Lung (tissue), 12 donors: Measurements from ENCODE around the gene CCDC92. TPM values are rescaled to one million over a fixed set of nuclear protein-coding genes. Genes with fewer than 3 reads are reported as not detected.

Experiments used
- ATAC-seq: fragments of 200-7000 bp; cut with Tn5 transposase; one replicate; pipeline ENCODE4 v1.9.1; 2020; ENCODE audit warnings: moderate number of reproducible peaks; ENCODE audit not compliant: insufficient read depth, low FRiP score
- DNase-seq, 3 donors: peaks; one replicate each; pipeline ENCODE4 v3.0.0-alpha.2; 2013 to 2017
- H3K27ac ChIP-seq, 2 donors: one replicate each; pipeline ENCODE4 v1.5.1; 2013; ENCODE audit warnings: mild to moderate bottlenecking in 2 of 2, moderate library complexity in 2 of 2, control low read depth in 1 of 2, inconsistent platforms in 1 of 2, low read depth in 1 of 2, low read length in 1 of 2
- H3K27me3 ChIP-seq, 3 donors: one replicate each; pipeline ENCODE4 v1.5.1; 2013; ENCODE audit warnings: low read length in 2 of 3; ENCODE audit not compliant: control insufficient read depth in 3 of 3, insufficient read depth in 3 of 3
- H3K36me3 ChIP-seq, 4 donors: one replicate each; pipeline ENCODE4 v1.5.1; 2013; ENCODE audit warnings: low read length in 4 of 4, mild to moderate bottlenecking in 1 of 4, moderate library complexity in 1 of 4; ENCODE audit not compliant: control insufficient read depth in 4 of 4, insufficient read depth in 4 of 4
- H3K4me1 ChIP-seq, 5 donors: one replicate each; pipeline ENCODE4 v1.5.1; 2013; ENCODE audit warnings: low read length in 5 of 5, mild to moderate bottlenecking in 2 of 5, moderate library complexity in 1 of 5; ENCODE audit not compliant: control insufficient read depth in 5 of 5, insufficient read depth in 5 of 5
- H3K4me3 ChIP-seq: one replicate; pipeline ENCODE4 v1.5.1; 2013; ENCODE audit warnings: mild to moderate bottlenecking, control low read depth, moderate library complexity
- H3K9ac ChIP-seq, 2 donors: one replicate each; pipeline ENCODE4 v1.5.1; 2013; ENCODE audit warnings: low read length in 2 of 2, control low read depth in 1 of 2; ENCODE audit not compliant: insufficient read depth in 1 of 2
- H3K9me3 ChIP-seq, 4 donors: one replicate each; pipeline ENCODE4 v1.5.1; 2013; ENCODE audit warnings: low read length in 3 of 4, mild to moderate bottlenecking in 1 of 4, moderate library complexity in 1 of 4; ENCODE audit not compliant: control insufficient read depth in 4 of 4, insufficient read depth in 3 of 4
- WGBS, 2 donors: extraction: QIAGEN DNeasy Blood & Tissue Kit; methylation state at CpG; one replicate each; pipeline ENCODE4 v1.1.7; 2013; 5-methylcytosine and 5-hydroxymethylcytosine counted together
- polyA plus RNA-seq, 2 donors: library from polyadenylated mRNA; stranded (reverse); fragments of 200-250 nt; gene quantifications; one replicate each; pipeline ENCODE4 v1.2.1, GENCODE V29; 2013
- total RNA-seq, 2 donors: library from RNA; depleted of rRNA in 1 of 2; stranded (reverse); fragments of >200 nt in 1 of 2; gene quantifications; one replicate each; pipeline ENCODE4 v1.2.1, GENCODE V29; 2014 to 2021
- TF ChIP-seq, protein P1 (sequence below): IDR thresholded peaks from 2 replicates; pipeline ENCODE4 v1.5.1; 2012; ENCODE audit warnings: mild to moderate bottlenecking; ENCODE audit errors: control extremely low read depth, extremely low read depth
- donor health status: control.
- donor health status: control.
- donor health status: Bipolar disorder and iron deficiency.
- donor health status: healthy.
- donor health status: DM: yes; HTN: yes; CAD: no.

Gene CCDC92
- total and polyA plus RNA-seq, 4 donors = 17.7 to 55.5 (median 34.8) TPM

DNA sequence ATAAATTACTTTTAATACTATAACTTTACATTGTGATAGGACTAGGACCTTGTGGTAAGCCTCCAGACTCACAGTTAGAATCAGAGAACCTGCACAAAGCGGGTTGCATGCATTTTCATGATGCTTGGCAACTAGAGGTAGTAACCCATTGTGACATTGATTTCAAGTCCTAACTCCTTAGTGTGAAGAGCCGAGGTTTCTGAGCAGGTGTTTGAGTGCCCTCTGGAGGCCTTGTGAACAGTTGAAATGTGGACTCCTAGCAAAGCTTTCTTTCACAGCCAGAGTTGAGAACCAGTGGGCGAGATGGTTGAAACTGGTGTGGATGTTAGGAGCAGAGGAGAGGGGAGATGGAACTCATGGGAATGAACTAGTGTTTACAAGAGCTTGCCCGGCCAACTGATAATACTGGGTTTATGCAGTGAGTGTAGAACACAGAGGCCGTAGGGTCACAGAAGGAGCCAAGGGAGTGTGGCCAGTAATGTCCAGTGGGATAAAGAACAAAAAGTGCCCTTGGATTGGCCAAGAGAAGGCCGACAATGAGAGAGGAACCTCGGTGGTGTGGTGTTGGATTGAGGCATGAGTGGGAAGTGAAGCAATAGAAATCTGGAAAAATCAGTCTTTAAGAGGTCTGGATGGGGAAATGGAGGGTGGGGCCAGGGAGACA lies 11.3 kb upstream of the CCDC92 start:
- H3K27ac ChIP-seq = no peak overlapping the region
- H3K4me3 ChIP-seq = no peak overlapping the region
- H3K4me1 ChIP-seq = peaks cover 3 to 18% (median 12%) of the 10 kb centered on the region in 5 donors
- 45 to 51% methylated on average over 7 of the region's 7 CpGs for WGBS, 2 donors
- ATAC-seq (no peak), DNase-seq (peak; percentile 39 to 80 (median 78))
- H3K27me3 ChIP-seq = no peaks in the 10 kb centered on the region
- TF ChIP-seq, protein P1, sequence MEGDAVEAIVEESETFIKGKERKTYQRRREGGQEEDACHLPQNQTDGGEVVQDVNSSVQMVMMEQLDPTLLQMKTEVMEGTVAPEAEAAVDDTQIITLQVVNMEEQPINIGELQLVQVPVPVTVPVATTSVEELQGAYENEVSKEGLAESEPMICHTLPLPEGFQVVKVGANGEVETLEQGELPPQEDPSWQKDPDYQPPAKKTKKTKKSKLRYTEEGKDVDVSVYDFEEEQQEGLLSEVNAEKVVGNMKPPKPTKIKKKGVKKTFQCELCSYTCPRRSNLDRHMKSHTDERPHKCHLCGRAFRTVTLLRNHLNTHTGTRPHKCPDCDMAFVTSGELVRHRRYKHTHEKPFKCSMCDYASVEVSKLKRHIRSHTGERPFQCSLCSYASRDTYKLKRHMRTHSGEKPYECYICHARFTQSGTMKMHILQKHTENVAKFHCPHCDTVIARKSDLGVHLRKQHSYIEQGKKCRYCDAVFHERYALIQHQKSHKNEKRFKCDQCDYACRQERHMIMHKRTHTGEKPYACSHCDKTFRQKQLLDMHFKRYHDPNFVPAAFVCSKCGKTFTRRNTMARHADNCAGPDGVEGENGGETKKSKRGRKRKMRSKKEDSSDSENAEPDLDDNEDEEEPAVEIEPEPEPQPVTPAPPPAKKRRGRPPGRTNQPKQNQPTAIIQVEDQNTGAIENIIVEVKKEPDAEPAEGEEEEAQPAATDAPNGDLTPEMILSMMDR = peak; percentile 53
- H3K9ac ChIP-seq = no peak overlapping the region
- peaks cover 4 to 15% (median 8%) of the 10 kb centered on the region in 4 donors for H3K36me3 ChIP-seq
- H3K9me3 ChIP-seq = no peaks in the 10 kb centered on the region

DNA sequence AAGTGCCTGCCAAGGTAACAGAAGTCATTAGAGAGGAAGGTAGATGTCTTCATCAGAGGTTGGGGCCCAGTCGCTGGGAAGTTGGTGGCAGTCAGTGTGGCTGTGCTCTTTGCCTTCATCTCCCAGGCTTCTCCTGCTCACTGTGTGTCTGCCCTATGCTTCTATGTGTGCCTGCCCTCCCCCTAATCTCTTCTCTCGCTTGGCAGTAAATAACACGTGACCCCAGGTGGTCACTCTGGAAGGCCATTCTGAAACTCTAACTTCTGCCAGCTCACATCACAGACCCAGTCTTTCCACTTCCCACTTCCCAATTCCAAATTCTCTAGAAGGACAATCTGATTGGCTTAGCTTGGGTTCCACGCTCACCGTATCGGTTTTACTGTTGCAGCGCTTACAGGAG lies 9.6 kb upstream of the CCDC92 start:
- H3K9ac ChIP-seq = no peak overlapping the region
- peaks cover 0 to 6% (median 3%) of the 10 kb centered on the region in 4 donors for H3K36me3 ChIP-seq
- WGBS, 2 donors = 90 to 94% methylated on average over 7 of the region's 7 CpGs
- H3K27ac ChIP-seq = no peak overlapping the region
- H3K27me3 ChIP-seq = no peaks in the 10 kb centered on the region
- peaks cover 2 to 17% (median 12%) of the 10 kb centered on the region in 5 donors for H3K4me1 ChIP-seq
- no peak overlapping the region for H3K4me3 ChIP-seq
- TF ChIP-seq, protein P1 = no peak
- ATAC-seq = no peak
- DNase-seq = no peak
- no peaks in the 10 kb centered on the region for H3K9me3 ChIP-seq

DNA sequence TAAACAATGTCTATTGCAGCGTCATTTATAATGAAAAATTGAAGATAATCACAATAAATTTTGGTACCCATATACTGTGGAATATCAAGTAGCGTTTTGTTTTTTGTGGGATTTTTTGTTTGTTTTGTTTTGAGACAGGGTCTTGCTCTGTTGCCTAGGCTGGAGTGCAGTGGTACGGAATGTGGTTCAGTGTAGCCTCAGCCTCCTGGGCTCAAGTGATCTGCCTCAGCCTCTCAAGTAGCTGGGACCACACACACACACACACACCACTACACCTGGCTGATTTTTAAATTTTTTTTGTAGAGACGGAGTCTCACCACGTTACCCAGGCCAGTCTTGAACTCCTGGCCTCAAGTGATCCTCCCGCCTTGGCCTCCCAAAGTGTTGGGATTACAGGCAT lies 6.9 kb upstream of the CCDC92 start:
- 92% methylated on average over 6 of the region's 6 CpGs for WGBS, 2 donors
- no peak for DNase-seq
- TF ChIP-seq, protein P1 = no peak
- no peak for ATAC-seq
- Histone ChIP-seq H3K27me3 (no peaks in the 10 kb centered on the region), H3K4me3 (no peak overlapping the region), H3K9me3 (no peaks in the 10 kb centered on the region), H3K4me1 (peaks cover 0 to 10% (median 4%) of the 10 kb centered on the region in 5 donors), H3K9ac (no peak overlapping the region), H3K27ac (no peak overlapping the region), H3K36me3 (peaks cover 0 to 14% (median 5%) of the 10 kb centered on the region in 4 donors)
